Activated CD4-positive, alpha-beta T cell treated with anti-CD3 and anti-CD28 coated beads, Interleukin-2, amount 10 ng/mL, durations not matched to agents 7 days and 5 days (primary cell): Measurements from ENCODE around the gene PRKRIP1. TPM values are rescaled to one million over a fixed set of nuclear protein-coding genes. Genes with fewer than 3 reads are reported as not detected.
A peak's percentile ranks its signal among the peaks of the same experiment; 100 is the strongest.
"Not testable (repeated sequence)": the region's sequence is repeated elsewhere in the genome, so short reads cannot be mapped to it uniquely, and the experiment has no call there.

ENCODE experiments used
- CTCF ChIA-PET: fragments of 350-600 bp; sonication (Branson Sonifier 250); formaldehyde crosslinking; loops from one replicate; lab custom pipeline; 2021; ENCODE audit warnings: antibody characterized with exemption; lab: Charles Lee
- POLR2A ChIA-PET: fragments of 350-600 bp; sonication (Branson Sonifier 250); formaldehyde crosslinking; loops from one replicate; lab custom pipeline; 2021; ENCODE audit warnings: antibody characterized with exemption; lab: Charles Lee
- DNase-seq: peaks from one replicate; pipeline ENCODE4 v3.0.0-alpha.2; 2020
- H3K27ac Mint-ChIP-seq: one replicate; pipeline ENCODE4 v1.8.0; 2021; ENCODE audit warnings: mild to moderate bottlenecking, moderate library complexity, mixed read lengths
- H3K27me3 Mint-ChIP-seq: one replicate; pipeline ENCODE4 v1.8.0; 2021; ENCODE audit warnings: mixed read lengths
- H3K36me3 Mint-ChIP-seq: one replicate; pipeline ENCODE4 v1.8.0; 2021; ENCODE audit warnings: low read depth, mixed read lengths
- H3K4me1 Mint-ChIP-seq: one replicate; pipeline ENCODE4 v1.8.0; 2021; ENCODE audit warnings: mixed read lengths
- H3K4me3 Mint-ChIP-seq: one replicate; pipeline ENCODE4 v1.8.0; 2021; ENCODE audit warnings: mild to moderate bottlenecking, moderate library complexity, mixed read lengths
- H3K9me3 Mint-ChIP-seq: one replicate; pipeline ENCODE4 v1.8.0; 2021; ENCODE audit warnings: mixed read lengths
- microRNA-seq: library from miRNA; unstranded; fragments of <30 nt; microRNA quantifications from one replicate; pipeline ENCODE4 v1.2.0, GENCODE V29; 2021; ENCODE audit warnings: borderline microRNAs expressed, borderline replicate concordance
- total RNA-seq, 2 experiments: library from RNA; stranded (reverse); gene quantifications; one replicate each; pipeline ENCODE4 v1.2.3, GENCODE V29; 2021

Gene PRKRIP1
- total RNA-seq, 2 experiments from 2014 or later, result 26.2 to 31.9 TPM

DNA sequence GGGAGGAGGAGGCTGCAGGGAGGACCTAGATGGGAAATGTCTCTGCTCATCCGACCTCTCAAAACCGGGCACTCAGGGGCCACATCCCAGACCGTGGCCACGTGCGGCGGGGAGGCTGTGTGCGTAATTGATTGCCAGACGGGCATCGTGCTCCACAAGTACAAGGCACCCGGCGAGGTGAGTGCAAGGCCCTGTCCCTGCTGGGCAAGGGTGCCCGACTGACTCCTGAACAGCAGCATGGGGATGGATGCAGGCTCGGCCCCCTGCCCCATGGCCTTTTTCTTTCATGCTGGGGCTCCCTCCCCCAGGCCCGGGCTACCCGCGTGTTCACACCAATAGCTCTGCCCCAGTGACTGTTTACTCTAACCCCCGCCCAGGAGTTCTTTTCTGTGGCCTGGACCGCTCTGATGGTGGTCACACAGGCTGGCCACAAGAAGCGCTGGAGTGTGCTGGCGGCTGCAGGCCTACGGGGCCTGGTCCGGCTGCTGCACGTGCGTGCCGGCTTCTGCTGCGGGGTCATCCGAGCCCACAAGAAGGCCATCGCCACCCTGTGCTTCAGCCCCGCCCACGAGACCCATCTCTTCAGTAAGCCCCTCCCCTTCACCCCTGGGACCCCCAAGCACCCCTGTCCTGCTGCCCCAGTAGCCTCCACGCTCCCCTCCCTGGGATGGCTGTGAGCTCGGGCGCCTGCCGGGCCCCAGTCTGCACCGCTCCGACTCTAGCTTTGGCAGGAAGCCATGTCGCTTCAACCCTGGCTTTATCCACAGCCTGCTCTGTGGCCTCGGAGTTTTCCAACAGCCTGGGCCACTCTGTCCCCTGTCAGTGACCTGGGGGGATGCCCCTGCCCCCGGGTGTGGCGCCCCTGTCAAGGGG, 72.6 kb downstream of the PRKRIP1 start:
- ChIA-PET POLR2A (no interaction called here), CTCF (no interaction called here)
- H3K4me1 Mint-ChIP-seq, result peaks cover 17% of the 10 kb centered on the region
- DNase-seq, result no peak
- H3K36me3 Mint-ChIP-seq, result peaks cover 6% of the 10 kb centered on the region
- H3K27ac Mint-ChIP-seq, result peak overlapping the region; percentile 62
- no peaks in the 10 kb centered on the region for H3K27me3 Mint-ChIP-seq
- H3K4me3 Mint-ChIP-seq, result no peak overlapping the region
- no peaks in the 10 kb centered on the region for H3K9me3 Mint-ChIP-seq

GRCh38 chr7:102469351-102469971, 73.3 kb downstream of the PRKRIP1 start:
- Mint-ChIP-seq H3K9me3 (no peaks in the 10 kb centered on the region), H3K4me3 (no peak overlapping the region), H3K4me1 (peaks cover 12% of the 10 kb centered on the region), H3K27me3 (no peaks in the 10 kb centered on the region), H3K27ac (no peak overlapping the region), H3K36me3 (peaks cover 6% of the 10 kb centered on the region)
- DNase-seq, result no peak
- CTCF ChIA-PET, result no interaction called here
- POLR2A ChIA-PET, result no interaction called here

DNA sequence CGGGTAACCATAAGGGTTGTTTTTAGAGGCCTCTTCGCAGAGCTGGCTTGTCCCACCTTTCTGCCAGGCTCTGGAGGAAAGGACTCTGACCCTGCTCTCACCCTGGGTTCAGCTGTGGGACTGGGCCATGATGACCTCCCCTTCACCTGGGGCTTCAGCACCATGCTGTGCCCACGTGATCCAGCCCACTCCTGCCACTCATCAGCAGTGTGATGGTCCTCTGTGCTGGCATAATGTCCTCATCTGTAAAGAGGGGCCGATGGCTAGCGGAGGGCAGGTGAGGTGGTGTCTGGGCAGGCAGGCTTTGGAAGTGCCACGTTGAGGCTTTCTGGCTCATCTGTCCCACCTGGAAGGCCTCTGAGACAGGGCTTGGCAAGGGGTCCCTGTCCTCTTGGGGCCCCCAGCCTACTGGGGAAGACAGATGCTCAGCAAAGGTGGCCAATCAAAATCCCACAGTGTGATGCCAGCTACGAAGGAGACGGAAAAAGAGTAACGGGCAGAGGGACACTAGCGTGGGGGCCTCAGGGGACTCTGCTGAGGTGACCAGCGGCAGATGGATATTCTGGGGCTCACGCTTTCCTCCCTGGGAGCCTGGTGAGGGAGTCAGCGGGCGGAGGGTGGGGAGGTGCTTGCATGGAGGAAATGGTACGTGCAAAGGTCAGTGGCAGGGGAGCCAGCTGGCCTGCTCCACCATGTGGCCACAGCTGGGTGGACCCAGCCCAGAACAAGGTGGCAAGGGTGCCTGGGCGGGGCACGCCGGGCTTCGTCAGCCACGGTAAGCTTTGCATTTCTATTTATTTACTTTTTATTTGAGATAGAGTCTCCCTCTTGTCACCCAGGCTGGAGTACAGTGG, 74.0 kb downstream of the PRKRIP1 start:
- peaks cover 12% of the 10 kb centered on the region for H3K4me1 Mint-ChIP-seq
- DNase-seq, result no peak
- H3K4me3 Mint-ChIP-seq, result no peak overlapping the region
- H3K36me3 Mint-ChIP-seq, result peaks cover 6% of the 10 kb centered on the region
- ChIA-PET POLR2A (no interaction called here), CTCF (no interaction called here)
- H3K9me3 Mint-ChIP-seq, result no peaks in the 10 kb centered on the region
- H3K27me3 Mint-ChIP-seq, result no peaks in the 10 kb centered on the region
- H3K27ac Mint-ChIP-seq, result no peak overlapping the region

DNA sequence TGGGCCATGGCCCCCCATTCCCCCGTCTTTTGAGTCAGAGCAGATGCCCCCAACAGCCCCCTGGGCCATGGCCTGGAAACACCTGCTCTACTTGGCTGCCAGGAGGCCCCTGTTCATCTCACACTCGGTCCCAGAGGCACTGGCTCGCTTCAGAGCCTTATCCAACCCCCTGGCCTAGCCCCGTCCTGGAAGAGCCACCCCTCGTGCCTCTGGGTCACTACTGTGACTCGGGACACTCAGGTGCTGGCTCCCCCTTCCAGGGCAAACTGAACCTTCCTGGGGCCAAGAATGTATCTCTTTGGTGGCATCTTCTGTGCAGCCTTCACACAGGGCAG, 75.6 kb downstream of the PRKRIP1 start:
- no peak for DNase-seq
- CTCF ChIA-PET, result no interaction called here
- Mint-ChIP-seq H3K4me3 (no peak overlapping the region), H3K9me3 (no peaks in the 10 kb centered on the region), H3K27ac (no peak overlapping the region), H3K36me3 (peaks cover 5% of the 10 kb centered on the region), H3K4me1 (peaks cover 2% of the 10 kb centered on the region), H3K27me3 (no peaks in the 10 kb centered on the region)
- POLR2A ChIA-PET, result no interaction called here

GRCh38 chr7:102472126-102473041, 76.2 kb downstream of the PRKRIP1 start:
- ChIA-PET POLR2A (no interaction called here), CTCF (no interaction called here)
- Mint-ChIP-seq H3K9me3 (no peaks in the 10 kb centered on the region), H3K4me1 (no peaks in the 10 kb centered on the region), H3K27ac (peak overlapping the region; percentile 60), H3K4me3 (no peak overlapping the region), H3K36me3 (peaks cover 5% of the 10 kb centered on the region), H3K27me3 (no peaks in the 10 kb centered on the region)
- no peak for DNase-seq

- CTCF ChIA-PET, result no interaction called here
- Mint-ChIP-seq H3K27me3 (no peaks in the 10 kb centered on the region), H3K4me3 (no peak overlapping the region), H3K36me3 (peaks cover 5% of the 10 kb centered on the region), H3K4me1 (no peaks in the 10 kb centered on the region), H3K9me3 (no peaks in the 10 kb centered on the region), H3K27ac (no peak overlapping the region)
- DNase-seq, result no peak
- POLR2A ChIA-PET, result no interaction called here
Measured at GRCh38 chr7:102473271-102473991, 77.3 kb downstream of the PRKRIP1 start.

- POLR2A ChIA-PET, H3K27me3 Mint-ChIP-seq, CTCF ChIA-PET, H3K27ac Mint-ChIP-seq, H3K4me1 Mint-ChIP-seq, DNase-seq, H3K9me3 Mint-ChIP-seq, H3K4me3 Mint-ChIP-seq, H3K36me3 Mint-ChIP-seq: not testable (repeated sequence)
Measured at GRCh38 chr7:102474116-102474515, 78.0 kb downstream of the PRKRIP1 start.

- H3K9me3 Mint-ChIP-seq, CTCF ChIA-PET: not testable (repeated sequence)
Measured at GRCh38 chr7:102474736-102475435, 78.7 kb downstream of the PRKRIP1 start.

More at GRCh38 chr7:102474736-102475435, 78.7 kb downstream of the PRKRIP1 start:
- H3K4me3 Mint-ChIP-seq, H3K27ac Mint-ChIP-seq, POLR2A ChIA-PET, H3K4me1 Mint-ChIP-seq, H3K27me3 Mint-ChIP-seq, DNase-seq, H3K36me3 Mint-ChIP-seq: not testable (repeated sequence)

Small RNA genes within 50 kb of the gene (microRNA-seq; reads per million reads assigned to microRNA genes)
- gene MIR4467 (1.3 reads per million), gene MIR5090 (3.6 reads per million, percentile 21 among the genes with 10 or more reads in this experiment), gene MIR548O (not detected)

Other genes with a start within 250 kb of the PRKRIP1 start
- under 1 TPM; 0.12 to 0.50 TPM for gene SH2B2, start 109.5 kb upstream of the PRKRIP1 start, total RNA-seq
- gene SPDYE6, start 39.9 kb upstream of the PRKRIP1 start, total RNA-seq, result not detected
- gene ORAI2, start 37.2 kb downstream of the PRKRIP1 start, total RNA-seq, result 10 to 100 TPM; 61.2 to 63.7 TPM
- 10 to 100 TPM; 10.5 to 12.9 TPM for gene ALKBH4, start 68.5 kb downstream of the PRKRIP1 start, total RNA-seq
- gene LRWD1, start 68.6 kb downstream of the PRKRIP1 start, total RNA-seq, result 10 to 100 TPM; 18.2 to 20.5 TPM
- gene POLR2J, start 82.6 kb downstream of the PRKRIP1 start, total RNA-seq, result 10 to 100 TPM; 44.3 to 56.4 TPM
- gene RASA4B, start 121.4 kb downstream of the PRKRIP1 start, total RNA-seq, result 10 to 100 TPM; 23.2 to 26.9 TPM
- 10 to 100 TPM; 44.9 to 52.4 TPM for gene UPK3BL2, start 147.3 kb downstream of the PRKRIP1 start, total RNA-seq
- gene SPDYE2, start 154.9 kb downstream of the PRKRIP1 start, total RNA-seq, result under 1 TPM in 1 of 2 experiments, not detected in 1; 0.15 TPM
- 10 to 100 TPM; 53.2 to 53.8 TPM for gene POLR2J3, start 176.2 kb downstream of the PRKRIP1 start, total RNA-seq
- gene RASA4, start 220.4 kb downstream of the PRKRIP1 start, total RNA-seq, result 10 to 100 TPM; 19.7 to 21.1 TPM
- gene UPK3BL1, start 246.4 kb downstream of the PRKRIP1 start, total RNA-seq, result 1 to 10 TPM in 1 of 2 experiments, not detected in 1; 9.4 TPM